HTR-8/SVneo (cell line): Measurements from ENCODE around the gene CMSS1.

Experiments used
- DNase-seq: peaks from one replicate; pipeline ENCODE4 v3.0.0; 2011; ENCODE audit warnings: low spot score, mixed read lengths; ENCODE audit not compliant: insufficient read length
- FAIRE-seq: peaks from 2 replicates; lab custom pipeline; 2011; peaks lifted over from hg19 to GRCh38; lab: Jason Lieb, UNC

Gene CMSS1

GRCh38 chr3:100149130-100149529, 331.5 kb downstream of the CMSS1 start:
- FAIRE-seq = no peak

GRCh38 chr3:100149713-100150415, 332.2 kb downstream of the CMSS1 start:
- FAIRE-seq = no peak
- no peak for DNase-seq

More at GRCh38 chr3:100149130-100149529, 331.5 kb downstream of the CMSS1 start:
- no peak for DNase-seq

GRCh38 chr3:100150473-100150872, 332.8 kb downstream of the CMSS1 start:
- FAIRE-seq = no peak
- no peak for DNase-seq

- FAIRE-seq = no peak
- no peak for DNase-seq
Measured at GRCh38 chr3:100151024-100151707, 333.5 kb downstream of the CMSS1 start.

- FAIRE-seq = no peak
- no peak for DNase-seq
Measured at GRCh38 chr3:100154171-100154570, 336.5 kb downstream of the CMSS1 start.

GRCh38 chr3:100155128-100155527, 337.5 kb downstream of the CMSS1 start:
- FAIRE-seq (no peak), DNase-seq (no peak)

GRCh38 chr3:100155590-100155989, 337.9 kb downstream of the CMSS1 start:
- DNase-seq (no peak), FAIRE-seq (no peak)

GRCh38 chr3:100157685-100158084, 340.0 kb downstream of the CMSS1 start:
- DNase-seq (no peak), FAIRE-seq (no peak)

GRCh38 chr3:100158918-100159330, 341.3 kb downstream of the CMSS1 start:
- no peak for FAIRE-seq
- DNase-seq = no peak

GRCh38 chr3:100159331-100160153, 341.9 kb downstream of the CMSS1 start:
- no peak for FAIRE-seq
- DNase-seq = peak; percentile 51

GRCh38 chr3:100160521-100160920, 342.9 kb downstream of the CMSS1 start:
- no peak for DNase-seq
- FAIRE-seq = no peak

- FAIRE-seq (no peak), DNase-seq (no peak)
Measured at GRCh38 chr3:100163787-100164186, 346.1 kb downstream of the CMSS1 start.

- DNase-seq = no peak
- FAIRE-seq = no peak
Measured at GRCh38 chr3:100164743-100165142, 347.1 kb downstream of the CMSS1 start.

- DNase-seq = no peak
- no peak for FAIRE-seq
Measured at GRCh38 chr3:100165926-100166550, 348.4 kb downstream of the CMSS1 start.

GRCh38 chr3:100169201-100169920, 351.7 kb downstream of the CMSS1 start:
- DNase-seq (no peak), FAIRE-seq (no peak)

- no peak for DNase-seq
- FAIRE-seq = no peak
Measured at GRCh38 chr3:100170486-100170885, 352.8 kb downstream of the CMSS1 start.

GRCh38 chr3:100171211-100171914, 353.7 kb downstream of the CMSS1 start:
- DNase-seq (no peak), FAIRE-seq (no peak)

- FAIRE-seq (no peak), DNase-seq (no peak)
Measured at GRCh38 chr3:100173961-100174360, 356.3 kb downstream of the CMSS1 start.

- FAIRE-seq (no peak), DNase-seq (no peak)
Measured at GRCh38 chr3:100175637-100176280, 358.1 kb downstream of the CMSS1 start.
